ENCODE measurements around the gene RNF121. TPM values are rescaled to one million over a fixed set of nuclear protein-coding genes. Genes with fewer than 3 reads are reported as not detected.

The RNF121 gene
- total RNA-seq, 2 experiments from 2014 or later: 15.4 to 16.8 TPM

Other genes with a start within 250 kb of the RNF121 start
- gene DEFB108B, start 95.8 kb upstream of the RNF121 start, total RNA-seq: not detected
- gene DEFB131B, start 50.6 kb upstream of the RNF121 start, total RNA-seq: not detected
- 10 to 100 TPM; 14.2 to 16.4 TPM for gene XNDC1N, start 452 bp upstream of the RNF121 start, total RNA-seq
- gene IL18BP, start 69.9 kb downstream of the RNF121 start, total RNA-seq: 1 to 10 TPM; 4.1 to 5.4 TPM
- gene NUMA1, start 151.5 kb downstream of the RNF121 start, total RNA-seq: 100 to 1,000 TPM; 189 to 194 TPM
- 1 to 10 TPM; 6.8 to 8.3 TPM for gene LRRC51, start 151.8 kb downstream of the RNF121 start, total RNA-seq
- 10 to 100 TPM; 39.1 to 41.8 TPM for gene LAMTOR1, start 174.3 kb downstream of the RNF121 start, total RNA-seq
- gene TOMT, start 176.9 kb downstream of the RNF121 start, total RNA-seq: not detected
- 10 to 100 TPM; 69.1 to 70.3 TPM for gene ANAPC15, start 183.6 kb downstream of the RNF121 start, total RNA-seq
- not detected for gene FOLR3, start 206.7 kb downstream of the RNF121 start, total RNA-seq

All from activated naive CD4-positive, alpha-beta T cell treated with anti-CD3 and anti-CD28 coated beads for 36 hours (primary cell).